Pancreas (tissue), 10 donors: Measurements from ENCODE around the gene ARHGEF18. TPM values are rescaled to one million over a fixed set of nuclear protein-coding genes. Genes with fewer than 3 reads are reported as not detected.
"Not testable (repeated sequence)": the region's sequence is repeated elsewhere in the genome, so short reads cannot be mapped to it uniquely, and the experiment has no call there.

Source experiments
- ATAC-seq, 4 donors: fragments of 200-7000 bp; cut with Tn5 transposase; one replicate each; pipeline versions ENCODE4 v1.8.0 to v1.9.1; 2020; ENCODE audit warnings: mild to moderate bottlenecking in 4 of 4, moderate library complexity in 4 of 4
- DNase-seq, 6 donors: peaks; one replicate each; pipeline ENCODE4 v3.0.0-alpha.2; 2020
- FAIRE-seq: peaks from 2 replicates; lab custom pipeline; 2012; peaks lifted over from hg19 to GRCh38; lab: Jason Lieb, UNC
- H3K27ac ChIP-seq, 4 donors: fragments of 200-600 bp; sonication (generic); 1 replicate in 3 of 4; 2 replicates in 1 of 4; pipeline versions ENCODE4 v1.5.0 to v1.8.0; 2020
- H3K27me3 ChIP-seq, 4 donors: fragments of 200-600 bp; one replicate each; pipeline ENCODE4 v1.8.0; 2021
- H3K36me3 ChIP-seq, 3 donors: fragments of 200-600 bp; sonication (generic) in 1 of 3; one replicate each; pipeline versions ENCODE4 v1.5.0 to v1.8.0; 2020 to 2021
- H3K4me1 ChIP-seq, 3 donors: fragments of 200-600 bp; one replicate each; pipeline ENCODE4 v1.8.0; 2021
- H3K4me3 ChIP-seq, 4 donors: fragments of 200-600 bp; sonication (generic) in 2 of 4; one replicate each; pipeline versions ENCODE4 v1.5.0 to v1.8.0; 2020 to 2021
- H3K9me3 ChIP-seq, 4 donors: fragments of 200-600 bp; one replicate each; pipeline ENCODE4 v1.8.0; 2021
- CTCF ChIP-seq, 4 donors: fragments of 200-600 bp; sonication (generic) in 3 of 4; IDR thresholded peaks; one replicate each; pipeline versions ENCODE4 v1.5.0 to v1.8.0; 2021; ENCODE audit warnings: antibody characterized with exemption in 4 of 4
- WGBS, 2 donors: extraction: QIAGEN DNeasy Blood & Tissue Kit; methylation state at CpG; one replicate each; pipeline ENCODE4 v1.1.7; 2013; 5-methylcytosine and 5-hydroxymethylcytosine counted together
- intact Hi-C, 3 donors: fragments of 100-400 bp; cut with DNase I; formaldehyde crosslinking; loops; one replicate each; pipeline versions ENCODE4 v1.11.1 to v1.14.2; 2022
- polyA plus RNA-seq, 2 donors: library from polyadenylated mRNA; stranded (reverse); fragments of 200-250 nt; gene quantifications; one replicate each; pipeline ENCODE4 v1.2.3, GENCODE V29; 2013
- total RNA-seq, 6 donors: library from RNA; stranded (reverse); fragmentation: NEBNext Ultra II Directional in 4 of 6; extraction: Animal tissue kit (Norgen Biotek cat#: 25700) in 4 of 6; gene quantifications; one replicate each; pipeline versions ENCODE4 v1.2.1 to v1.2.4, GENCODE V29; 2021 to 2023
- donor health status: healthy with polysubstance abuse.
- donor health status: DM: no; HTN: no; CAD: no; lungs with moderate emphysema.
- donor health status: DM: no; HTN: no; CAD: no.
- donor health status: control.
- donor health status: control.
- donor health status: Bipolar disorder and iron deficiency.
- donor health status: DM: yes; HTN: yes; CAD: no.
- donor health status: DM: no; HTN: no; CAD: no.
- donor health status: DM: no; HTN: no; CAD: no.
- donor health status: DM: yes; HTN: yes; CAD: no.

Gene ARHGEF18
- total and polyA plus RNA-seq, 8 donors, result 17.1 to 45.4 (median 22.4) TPM

- intact Hi-C loops, result loop anchor here in 1 of 3 donors (10.0 kb wide), 1 partner anchor 183 kb away; no protein-coding TSS in a partner anchor
- no peak for FAIRE-seq
- no peaks in the 10 kb centered on the region for H3K27me3 ChIP-seq
- TF ChIP-seq CTCF (IDR thresholded peaks at IDR 0.05), result no peak
- no peak overlapping the region for H3K27ac ChIP-seq
- H3K9me3 ChIP-seq, result no peaks in the 10 kb centered on the region
- H3K4me3 ChIP-seq, result no peak overlapping the region
- peak in 1 of 6 donors; percentile 17 for DNase-seq
- no peaks in the 10 kb centered on the region for H3K36me3 ChIP-seq
- H3K4me1 ChIP-seq, result no peaks in the 10 kb centered on the region
- peak in 1 of 4 donors; percentile 42 for ATAC-seq
- 89 to 92% methylated on average over 12 of the region's 12 CpGs for WGBS, 2 donors
These were observed 11.2 kb upstream of the ARHGEF18 start for GRCh38 chr19:7337380-7338194.

GRCh38 chr19:7340959-7341837 lies 7.5 kb upstream of the ARHGEF18 start:
- intact Hi-C loops, result loop anchor here in 1 of 3 donors (5.0 kb wide), 1 partner anchor 239 kb away; no protein-coding TSS in a partner anchor
- H3K9me3 ChIP-seq, result no peaks in the 10 kb centered on the region
- no peak for FAIRE-seq
- peak; percentile 85 to 93 (median 89) for TF ChIP-seq CTCF (IDR thresholded peaks at IDR 0.05)
- DNase-seq, result peak; percentile 64 to 96 (median 85)
- peak; percentile 67 to 89 (median 86) for ATAC-seq
- H3K27me3 ChIP-seq, result no peaks in the 10 kb centered on the region
- no peak overlapping the region for H3K27ac ChIP-seq
- WGBS, 2 donors, result 24 to 27% methylated on average over 22 of the region's 22 CpGs
- no peak overlapping the region for H3K4me3 ChIP-seq
- no peaks in the 10 kb centered on the region for H3K36me3 ChIP-seq
- no peaks in the 10 kb centered on the region for H3K4me1 ChIP-seq

GRCh38 chr19:7342143-7342542 lies 6.6 kb upstream of the ARHGEF18 start:
- no peak for TF ChIP-seq CTCF (IDR thresholded peaks at IDR 0.05)
- H3K27ac ChIP-seq, result no peak overlapping the region
- no peaks in the 10 kb centered on the region for H3K36me3 ChIP-seq
- H3K9me3 ChIP-seq, result no peaks in the 10 kb centered on the region
- ATAC-seq (no peak), FAIRE-seq (no peak), DNase-seq (no peak)
- H3K4me3 ChIP-seq, result no peak overlapping the region
- H3K27me3 ChIP-seq, result no peaks in the 10 kb centered on the region
- H3K4me1 ChIP-seq, result no peaks in the 10 kb centered on the region
- 85 to 87% methylated on average over 5 of the region's 5 CpGs for WGBS, 2 donors
- intact Hi-C loops, result loop anchor here in 1 of 3 donors (5.0 kb wide), 1 partner anchor 240 kb away; no protein-coding TSS in a partner anchor

GRCh38 chr19:7346488-7346971 lies 2.2 kb upstream of the ARHGEF18 start:
- FAIRE-seq, result no peak
- TF ChIP-seq CTCF (IDR thresholded peaks at IDR 0.05), result no peak
- Histone ChIP-seq H3K4me3 (no peak overlapping the region), H3K27ac (no peak overlapping the region), H3K4me1 (no peaks in the 10 kb centered on the region), H3K9me3 (no peaks in the 10 kb centered on the region), H3K36me3 (no peaks in the 10 kb centered on the region), H3K27me3 (no peaks in the 10 kb centered on the region)
- ATAC-seq, result no peak
- 50 to 53% methylated on average over 7 of the region's 7 CpGs for WGBS, 2 donors
- peak in 1 of 6 donors; percentile 17 for DNase-seq
- intact Hi-C loops, result no loop called here

GRCh38 chr19:7346997-7347396 lies 1.7 kb upstream of the ARHGEF18 start:
- DNase-seq, intact Hi-C loops, FAIRE-seq, H3K4me1 ChIP-seq, H3K36me3 ChIP-seq, H3K27me3 ChIP-seq, ATAC-seq, H3K4me3 ChIP-seq, H3K9me3 ChIP-seq, H3K27ac ChIP-seq: not testable (repeated sequence)
- 71 to 85% methylated on average over 7 of the region's 7 CpGs for WGBS, 2 donors
